ENCODE results near the gene COBLL1.

COBLL1 gene

DNA sequence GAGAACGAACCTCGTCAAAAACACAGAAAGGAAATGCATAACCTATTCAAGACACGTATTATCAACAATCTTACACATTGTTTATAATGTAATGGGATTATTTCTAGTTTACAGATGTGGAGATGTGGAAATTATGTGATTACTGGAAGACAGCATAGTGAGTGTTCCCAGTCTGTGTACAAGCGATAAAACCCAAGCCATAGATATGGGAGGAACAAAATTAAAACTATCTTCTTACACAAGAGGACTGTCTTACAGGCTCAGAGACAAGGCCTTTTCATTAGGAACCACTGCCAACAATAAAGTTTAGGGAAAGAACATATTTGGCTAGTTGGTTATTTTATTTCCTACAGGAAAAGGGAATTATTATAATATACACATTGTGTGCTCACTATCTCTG is 20.3 kb downstream of the COBLL1 start:
- no peak for DNase-seq

DNA sequence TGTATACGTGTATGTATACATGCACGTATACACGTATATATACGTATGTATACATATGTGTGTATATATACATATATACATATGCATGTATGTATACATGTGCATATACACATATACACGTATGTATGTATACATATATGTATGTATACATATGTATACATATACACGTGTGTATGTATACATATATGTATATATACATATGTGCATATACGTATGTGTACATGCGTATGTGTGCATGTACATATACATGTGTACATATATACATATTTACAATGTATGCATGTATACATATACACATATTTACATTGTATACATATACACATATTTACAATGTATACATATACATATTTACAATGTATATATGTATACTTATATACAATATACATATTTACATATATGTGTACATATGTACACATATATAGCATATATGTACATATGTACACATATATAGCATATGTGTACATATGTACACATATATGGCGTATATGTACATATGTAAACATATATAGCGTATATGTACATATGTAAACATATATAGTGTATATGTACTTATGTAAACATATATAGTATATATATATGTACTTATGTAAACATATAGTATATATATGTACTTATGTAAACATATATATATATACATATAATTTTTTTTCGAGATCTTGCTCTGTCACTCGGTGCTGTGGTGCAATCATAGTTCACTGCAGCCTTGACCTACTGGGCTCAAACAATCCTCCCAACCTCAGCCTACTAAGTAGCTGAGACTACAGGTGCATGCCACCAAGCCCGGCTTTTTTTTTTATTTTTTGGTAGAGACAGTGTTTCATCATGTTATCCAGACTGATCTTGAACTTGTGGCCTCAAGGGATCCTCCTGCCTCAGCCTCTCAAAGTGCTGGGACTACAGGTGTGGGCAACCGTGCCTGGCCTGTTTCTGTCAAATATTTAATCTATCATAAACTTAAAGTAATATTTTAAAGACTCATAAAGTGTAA is 23.2 kb downstream of the COBLL1 start:
- no peak for DNase-seq

DNA sequence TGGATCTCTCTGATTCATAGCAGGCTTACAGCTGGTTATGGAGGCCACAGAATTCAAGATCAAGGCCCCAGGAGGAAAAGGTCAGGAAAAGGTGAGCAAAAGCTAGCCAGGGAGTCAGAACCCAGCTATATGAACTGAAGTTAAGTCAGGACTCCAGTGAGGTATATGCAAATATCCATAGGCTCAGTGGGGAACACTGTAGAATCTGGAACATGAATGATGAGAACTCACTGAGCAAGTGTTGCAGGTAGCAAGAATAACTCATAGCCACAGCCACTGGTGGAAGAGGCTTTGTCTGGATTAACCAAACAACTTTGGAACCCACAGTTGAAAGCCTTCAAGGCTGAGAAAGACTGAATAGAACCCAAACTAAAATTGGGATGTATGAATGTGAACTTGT is 24.7 kb downstream of the COBLL1 start:
- no peak for DNase-seq

GRCh38 chr2:164816046-164816445 is 25.6 kb downstream of the COBLL1 start:
- no peak for DNase-seq

- no peak for DNase-seq
Measured at GRCh38 chr2:164815071-164815793, 26.4 kb downstream of the COBLL1 start.

- no peak for DNase-seq
Measured at GRCh38 chr2:164813535-164813934, 28.1 kb downstream of the COBLL1 start.

DNA sequence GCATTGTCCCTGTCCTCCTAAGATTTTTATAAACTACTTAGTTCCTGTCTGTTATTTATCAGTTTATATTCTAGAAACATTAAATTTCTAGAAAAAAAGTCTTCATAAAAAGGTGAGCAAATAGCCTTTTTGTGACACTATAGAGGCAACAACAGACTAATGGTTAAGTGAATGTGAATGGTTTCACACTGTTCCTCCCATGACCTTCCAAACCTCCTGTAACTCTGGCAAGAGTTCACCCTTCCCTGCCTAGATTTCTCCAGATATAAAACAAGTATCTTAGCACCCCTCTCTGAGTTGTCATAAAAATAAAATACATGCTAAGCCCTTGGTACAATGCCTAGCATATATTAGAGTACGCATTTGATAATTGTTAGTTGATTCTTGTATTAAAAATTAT is 29.2 kb downstream of the COBLL1 start:
- DNase-seq = no peak

DNA sequence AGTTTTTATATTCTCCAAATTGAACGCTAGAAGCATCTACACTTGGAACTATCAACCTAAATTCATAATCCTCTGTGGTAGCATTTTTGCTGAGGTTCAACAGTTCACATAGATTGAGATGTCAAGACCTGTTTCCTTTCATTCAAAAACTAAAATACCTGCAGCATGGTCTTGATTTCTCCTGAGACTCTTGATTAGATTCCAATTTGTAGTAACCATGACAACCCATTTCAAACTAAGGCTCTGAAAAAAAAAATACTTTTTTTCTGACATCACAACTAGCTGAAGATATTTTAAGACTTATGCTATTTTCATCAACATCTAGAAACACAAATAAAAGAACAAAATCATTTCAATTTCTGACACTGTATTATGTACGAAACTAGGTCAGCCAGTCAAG is 29.8 kb downstream of the COBLL1 start:
- DNase-seq = no peak

- DNase-seq = no peak
Measured at GRCh38 chr2:164810843-164811242, 30.8 kb downstream of the COBLL1 start.

DNA sequence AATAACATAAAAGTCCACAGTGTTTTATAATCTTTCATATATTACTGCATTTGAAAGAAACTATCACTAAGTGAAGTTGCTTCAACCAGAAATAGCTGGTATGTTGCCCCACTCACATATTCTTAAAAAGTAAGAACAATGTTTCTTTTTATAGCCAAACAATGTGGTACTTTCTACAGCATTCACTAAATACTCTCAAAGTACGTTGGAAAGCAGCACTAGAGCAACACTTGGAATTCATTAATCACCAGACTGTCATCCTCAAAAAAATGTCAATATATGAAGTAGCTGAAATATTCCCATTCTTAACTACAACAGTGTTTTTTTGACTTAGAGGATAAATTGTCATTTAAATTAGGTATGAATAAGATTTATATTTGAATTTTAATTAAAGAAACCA is 32.8 kb downstream of the COBLL1 start:
- no peak for DNase-seq

DNA sequence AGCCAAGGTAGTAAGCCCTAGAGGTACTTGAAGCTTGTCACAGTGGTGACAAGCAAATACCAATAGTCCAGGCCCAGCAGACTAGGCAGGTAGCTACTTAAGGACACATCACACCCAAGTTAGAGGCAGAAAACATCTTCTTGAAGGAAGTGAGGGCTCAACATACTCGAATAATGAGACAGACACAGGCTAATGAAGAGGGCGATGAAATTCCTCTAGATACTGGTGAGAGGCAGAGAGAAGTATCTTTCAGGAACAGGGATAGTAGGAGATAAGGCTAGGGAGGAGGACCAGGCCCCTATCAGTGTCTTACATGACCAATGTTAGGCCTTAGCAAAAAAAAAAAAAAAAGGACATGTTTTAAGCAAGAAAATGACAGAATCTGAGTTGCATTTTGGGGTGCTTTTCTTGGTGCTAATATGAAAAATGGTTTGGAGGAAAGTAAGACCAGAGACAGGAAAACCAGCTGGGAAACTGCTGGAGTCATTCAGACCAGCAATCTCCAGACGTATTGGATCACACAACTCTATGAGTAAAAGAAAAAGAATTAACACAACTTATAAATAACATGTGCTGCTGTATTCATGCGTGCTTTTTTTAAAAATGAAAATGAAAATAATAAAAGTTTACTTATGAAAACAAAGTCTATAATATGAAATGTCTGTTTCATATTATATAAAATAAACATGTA is 37.7 kb downstream of the COBLL1 start:
- DNase-seq = no peak

DNA sequence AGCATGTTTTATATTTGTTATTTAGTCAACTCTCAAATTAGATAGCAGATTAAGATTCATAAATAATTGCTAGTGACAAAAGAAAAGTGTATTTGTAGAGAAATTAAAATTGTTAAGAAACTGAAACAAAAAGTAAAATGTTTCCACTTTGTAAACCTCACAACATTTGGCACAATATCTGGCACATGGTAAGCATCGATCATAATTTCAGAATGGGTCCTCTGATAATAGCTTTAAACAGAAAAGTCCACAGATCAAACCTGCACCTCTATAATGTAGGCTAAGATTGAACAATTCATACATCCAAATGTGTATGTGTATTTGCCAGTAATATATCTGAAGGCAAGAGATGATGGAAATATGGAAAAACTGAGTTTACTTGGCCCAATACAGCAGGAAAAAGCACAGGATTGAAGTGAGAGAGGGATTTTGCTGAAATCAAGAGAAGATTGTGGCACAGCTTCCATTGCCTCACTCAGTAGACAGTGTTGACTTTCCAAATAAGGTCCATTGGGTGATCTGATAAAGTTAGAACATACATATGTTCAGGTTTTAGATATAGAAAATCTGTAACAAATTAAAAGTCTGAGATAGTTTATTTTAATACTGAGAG is 39.4 kb downstream of the COBLL1 start:
- no peak for DNase-seq

DNA sequence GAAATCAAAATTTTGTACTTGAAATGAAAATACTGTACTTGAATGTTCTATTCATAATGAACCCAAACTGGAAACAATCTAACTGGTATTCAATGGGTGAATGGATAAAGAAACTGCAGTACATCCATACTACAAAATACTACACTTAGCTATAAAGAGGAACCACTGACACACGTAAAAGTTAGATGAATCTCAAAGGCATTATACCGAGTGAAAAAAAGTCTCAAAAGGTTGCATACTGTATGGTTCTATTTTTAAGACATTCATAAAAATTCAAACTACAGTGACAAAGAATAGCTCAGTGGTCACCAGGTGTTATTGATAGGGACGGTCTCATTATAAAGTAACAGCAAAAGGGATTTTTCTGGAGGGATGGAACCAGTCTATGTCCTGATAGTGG is 41.1 kb downstream of the COBLL1 start:
- DNase-seq = no peak

DNA sequence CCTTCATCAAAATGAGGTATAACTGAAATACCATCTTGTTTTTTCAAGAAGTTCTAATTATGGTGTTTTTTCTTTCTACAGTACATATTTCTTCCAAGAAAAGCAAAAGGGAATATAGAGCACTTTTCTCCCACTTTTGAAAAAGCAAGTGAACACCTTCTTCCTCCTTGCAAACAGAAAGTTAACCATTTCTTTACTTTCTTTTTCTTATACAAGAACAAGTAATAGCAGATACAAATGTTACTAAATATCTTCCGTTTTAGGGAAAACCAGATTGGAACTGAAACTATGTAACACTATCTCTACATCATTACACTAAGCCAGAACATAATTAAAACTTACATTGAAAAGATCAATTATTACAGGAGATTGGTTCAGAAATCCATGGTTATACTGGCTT is 44.0 kb downstream of the COBLL1 start:
- DNase-seq = no peak

DNA sequence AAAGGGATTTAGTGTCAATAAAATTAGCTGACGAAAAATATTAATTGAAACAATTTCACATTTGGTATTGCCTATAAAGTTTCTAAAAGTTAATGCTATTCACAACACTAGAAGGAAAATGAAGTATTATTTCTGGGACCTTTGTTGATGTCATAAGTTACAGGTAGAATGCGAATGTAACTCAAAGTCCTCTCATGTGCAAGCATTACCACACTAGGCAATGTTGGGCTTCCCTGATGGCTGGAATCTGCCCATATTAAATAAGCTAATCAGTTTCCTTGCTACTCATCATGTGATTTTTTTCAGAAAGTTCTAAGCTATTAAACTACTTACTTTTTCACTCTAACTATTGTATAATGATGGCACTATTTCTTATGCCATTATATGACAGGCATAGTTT is 44.6 kb downstream of the COBLL1 start:
- DNase-seq = no peak

GRCh38 chr2:164794432-164795231 is 47.0 kb downstream of the COBLL1 start:
- no peak for DNase-seq

GRCh38 chr2:164794016-164794415 is 47.6 kb downstream of the COBLL1 start:
- no peak for DNase-seq

DNA sequence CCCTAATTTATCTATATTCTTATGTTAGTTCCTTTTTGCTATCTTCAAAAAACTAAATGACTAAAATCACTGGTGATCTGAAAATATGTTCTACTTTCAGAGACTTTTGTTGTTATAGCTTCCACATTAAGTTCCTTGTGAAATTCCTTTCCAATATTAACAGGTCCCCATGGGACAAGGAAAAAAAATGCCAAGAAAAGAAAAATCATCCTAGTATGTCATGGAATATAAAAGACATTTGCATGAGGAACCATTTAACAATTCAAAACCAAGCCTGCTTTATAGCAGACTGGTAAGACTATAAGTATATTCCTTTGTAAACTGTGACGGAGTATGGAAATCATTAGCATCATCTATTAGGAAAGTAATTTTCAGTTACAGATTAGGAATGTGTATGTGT is 48.1 kb downstream of the COBLL1 start:
- no peak for DNase-seq

DNA sequence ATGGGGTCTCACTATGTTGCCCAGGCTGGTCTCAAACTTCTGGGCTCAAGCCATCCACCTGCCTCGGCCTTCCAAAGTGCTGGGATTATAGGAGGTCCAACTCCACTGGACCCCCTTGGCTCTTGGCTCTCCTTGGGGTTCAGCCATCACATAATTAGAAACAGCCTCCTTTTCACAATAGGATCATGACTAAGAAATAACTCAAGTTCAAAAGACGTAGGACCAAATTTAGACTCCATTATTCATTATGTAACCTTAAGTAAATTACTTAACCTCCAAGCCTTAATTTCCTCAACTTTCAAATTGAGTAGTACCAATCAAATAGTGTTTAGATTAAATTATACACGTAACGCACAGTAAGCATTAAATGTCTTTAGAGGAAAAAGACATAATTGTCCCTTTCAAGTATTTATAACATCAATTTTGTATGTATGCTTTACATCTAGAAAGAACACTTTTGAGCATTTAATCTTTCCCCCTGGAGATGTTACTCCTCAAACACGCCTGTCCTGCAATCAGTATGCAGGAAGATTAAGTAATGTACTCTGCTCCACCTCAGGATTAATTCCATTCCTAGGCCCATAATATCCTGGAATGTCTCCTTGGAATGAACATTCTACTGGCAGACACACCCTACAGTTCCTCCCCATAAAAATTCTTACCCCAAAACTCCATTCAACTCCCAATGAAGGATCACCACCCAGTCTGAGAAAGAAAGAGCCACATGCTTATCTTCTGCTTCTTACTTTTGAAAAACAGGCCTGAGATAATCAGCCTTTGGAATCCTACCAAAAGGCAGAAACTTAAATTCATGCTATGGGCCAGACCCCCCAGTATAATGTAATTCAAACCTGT is 49.1 kb downstream of the COBLL1 start:
- no peak for DNase-seq

- no peak for DNase-seq
Measured at GRCh38 chr2:164789968-164790367, 51.7 kb downstream of the COBLL1 start.

DNA sequence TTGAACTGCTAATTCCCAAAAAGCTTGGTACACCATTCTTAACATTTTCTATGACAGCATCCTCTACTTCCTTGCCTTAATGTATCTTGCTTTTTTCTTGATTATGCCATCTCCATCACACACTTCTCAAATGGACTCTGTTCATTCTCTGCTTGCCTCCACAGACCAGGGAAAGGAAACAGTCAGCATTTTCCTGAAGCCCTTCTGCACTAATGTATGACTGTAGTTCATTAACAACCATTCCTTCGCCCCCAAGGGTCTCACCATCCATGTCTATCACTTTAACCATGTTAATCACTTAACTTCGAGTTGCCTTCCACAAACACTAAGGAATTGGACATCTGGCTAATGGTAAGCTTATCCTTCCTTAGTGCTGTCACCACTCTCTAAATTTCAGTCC is 54.8 kb downstream of the COBLL1 start:
- no peak for DNase-seq

Data from NCI-H2029 treated with DMSO at 0.1 percent for 48 hours (cell line).